Liver (tissue), 3 donors: ENCODE data around the gene DNAJC6.

ENCODE experiments used
- FOXA1 ChIP-seq: IDR thresholded peaks from 2 replicates; pipeline ENCODE4 v1.6.1; 2016; ENCODE audit warnings: antibody characterized with exemption
- GABPA ChIP-seq, 2 donors: IDR thresholded peaks in 1 of 2; conservative IDR thresholded peaks in 1 of 2; 2 replicates each; pipeline ENCODE4 v1.6.1; 2016; ENCODE audit warnings: antibody characterized with exemption in 2 of 2, mild to moderate bottlenecking in 1 of 2, moderate library complexity in 1 of 2
- JUND ChIP-seq, 2 donors: IDR thresholded peaks; 2 replicates each; pipeline ENCODE4 v1.6.1; 2016; ENCODE audit warnings: antibody characterized with exemption in 2 of 2
- RAD21 ChIP-seq, 2 donors: IDR thresholded peaks; 2 replicates each; pipeline ENCODE4 v1.6.1; 2016; ENCODE audit warnings: antibody characterized with exemption in 2 of 2, mild to moderate bottlenecking in 2 of 2
- RXRA ChIP-seq, 2 donors: IDR thresholded peaks; 2 replicates each; pipeline ENCODE4 v1.6.1; 2017 to 2018; ENCODE audit warnings: antibody characterized with exemption in 2 of 2, mild to moderate bottlenecking in 1 of 2
- SP1 ChIP-seq: IDR thresholded peaks from 2 replicates; pipeline ENCODE4 v1.6.1; 2018; ENCODE audit warnings: antibody characterized with exemption, mild to moderate bottlenecking
- TAF1 ChIP-seq: conservative IDR thresholded peaks from 2 replicates; pipeline ENCODE4 v1.6.1; 2016; ENCODE audit warnings: antibody characterized with exemption, mild to moderate bottlenecking
- YY1 ChIP-seq: IDR thresholded peaks from 2 replicates; pipeline ENCODE4 v1.6.1; 2016; ENCODE audit warnings: antibody characterized with exemption, mild to moderate bottlenecking
- TF ChIP-seq, protein P1 (sequence below): fragments of 150-350 bp; IDR thresholded peaks from 2 replicates; pipeline ENCODE4 v1.5.1; 2017; ENCODE audit warnings: improper control_type of control experiment, low read depth, low read length; ENCODE audit not compliant: missing input control
- TF ChIP-seq, protein P2 (sequence below): IDR thresholded peaks from 2 replicates; pipeline ENCODE4 v1.6.1; 2016; ENCODE audit warnings: antibody characterized with exemption
- donor health status: healthy.
- donor health status: healthy.

DNA sequence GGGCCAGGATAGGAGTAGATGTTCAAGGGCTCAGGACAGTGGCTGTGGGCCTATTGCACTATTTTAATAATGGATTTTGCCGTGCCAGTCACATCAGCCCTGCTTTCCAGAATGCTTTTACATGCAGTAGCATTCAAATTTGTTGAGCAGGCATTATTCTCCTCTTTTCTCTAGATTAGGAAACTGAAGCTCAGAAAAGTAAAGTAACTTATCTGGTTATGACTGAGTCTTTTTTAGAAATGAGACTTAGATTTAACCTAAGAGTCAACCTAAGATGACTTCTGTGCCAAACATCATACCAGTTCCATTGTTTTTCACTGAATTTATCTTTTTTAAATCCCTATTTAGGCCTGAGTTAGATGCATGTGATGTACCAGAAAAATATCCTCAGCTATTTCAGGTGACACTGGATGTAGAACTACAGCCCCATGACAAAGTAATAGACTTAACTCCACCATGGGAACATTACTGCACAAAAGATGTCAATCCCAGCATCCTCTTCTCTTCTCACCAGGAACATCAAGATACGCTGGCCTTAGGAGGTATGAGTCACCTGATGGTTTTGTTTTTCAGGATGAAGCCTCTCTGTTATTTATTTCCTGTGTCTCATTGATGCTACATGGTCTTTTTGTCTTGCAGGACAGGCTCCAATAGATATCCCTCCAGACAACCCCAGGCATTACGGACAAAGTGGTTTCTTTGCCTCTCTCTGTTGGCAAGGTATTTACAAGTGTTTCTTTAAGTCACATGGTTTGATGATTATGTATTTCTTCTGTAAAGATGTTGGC lies 79.8 kb downstream of the DNAJC6 start:
- TF ChIP-seq GABPA (IDR thresholded peaks at IDR 0.05 in 1 of 2, conservative IDR thresholded peaks at IDR 0.05 in 1 of 2) = no peak
- TF ChIP-seq, protein P1, sequence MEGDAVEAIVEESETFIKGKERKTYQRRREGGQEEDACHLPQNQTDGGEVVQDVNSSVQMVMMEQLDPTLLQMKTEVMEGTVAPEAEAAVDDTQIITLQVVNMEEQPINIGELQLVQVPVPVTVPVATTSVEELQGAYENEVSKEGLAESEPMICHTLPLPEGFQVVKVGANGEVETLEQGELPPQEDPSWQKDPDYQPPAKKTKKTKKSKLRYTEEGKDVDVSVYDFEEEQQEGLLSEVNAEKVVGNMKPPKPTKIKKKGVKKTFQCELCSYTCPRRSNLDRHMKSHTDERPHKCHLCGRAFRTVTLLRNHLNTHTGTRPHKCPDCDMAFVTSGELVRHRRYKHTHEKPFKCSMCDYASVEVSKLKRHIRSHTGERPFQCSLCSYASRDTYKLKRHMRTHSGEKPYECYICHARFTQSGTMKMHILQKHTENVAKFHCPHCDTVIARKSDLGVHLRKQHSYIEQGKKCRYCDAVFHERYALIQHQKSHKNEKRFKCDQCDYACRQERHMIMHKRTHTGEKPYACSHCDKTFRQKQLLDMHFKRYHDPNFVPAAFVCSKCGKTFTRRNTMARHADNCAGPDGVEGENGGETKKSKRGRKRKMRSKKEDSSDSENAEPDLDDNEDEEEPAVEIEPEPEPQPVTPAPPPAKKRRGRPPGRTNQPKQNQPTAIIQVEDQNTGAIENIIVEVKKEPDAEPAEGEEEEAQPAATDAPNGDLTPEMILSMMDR = no peak
- no peak for TF ChIP-seq RXRA (IDR thresholded peaks at IDR 0.05)
- no peak for TF ChIP-seq RAD21 (IDR thresholded peaks at IDR 0.05)
- TF ChIP-seq YY1 = no peak
- TF ChIP-seq JUND (IDR thresholded peaks at IDR 0.05) = no peak
- no peak for TF ChIP-seq SP1
- TF ChIP-seq, protein P2, sequence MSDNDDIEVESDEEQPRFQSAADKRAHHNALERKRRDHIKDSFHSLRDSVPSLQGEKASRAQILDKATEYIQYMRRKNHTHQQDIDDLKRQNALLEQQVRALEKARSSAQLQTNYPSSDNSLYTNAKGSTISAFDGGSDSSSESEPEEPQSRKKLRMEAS = no peak
- no peak for TF ChIP-seq TAF1
- TF ChIP-seq FOXA1 = no peak
